Measurements from ENCODE around the gene MAP7. TPM values are rescaled to one million over a fixed set of nuclear protein-coding genes. Genes with fewer than 3 reads are reported as not detected.
"Not testable (repeated sequence)": the region's sequence is repeated elsewhere in the genome, so short reads cannot be mapped to it uniquely, and the experiment has no call there.

Gene MAP7
- polyA plus RNA-seq, 2 of the 4 experiments (the other 2 are of a cell fraction): 60.6 to 64.5 TPM

- H3K4me3 ChIP-seq; DNase-seq (ENCODE audit: low read depth in 1 of 2, low spot score in 1 of 2); H3K4me2 ChIP-seq; FAIRE-seq; ATAC-seq; H3K9me3 ChIP-seq; POLR2A ChIA-PET: not testable (repeated sequence)
- 95% methylated on average over 5 of the region's 5 CpGs for WGBS (ENCODE audit: missing lambda C conversion rate)
- H3K4me1 ChIP-seq: peaks cover 95% of the 10 kb centered on the region
- peak overlapping the region; percentile 81 to 96 for H3K27ac ChIP-seq
- peak; percentile 58 for TF ChIP-seq ZC3H11A (IDR thresholded peaks at IDR 0.05)
- CTCF ChIA-PET: interaction anchor here (0.8 kb wide), 1 partner anchor 99 kb away, joined by 3 read pairs; no protein-coding TSS in a partner anchor
Observed at GRCh38 chr6:136431306-136431705, 118.9 kb downstream of the MAP7 start.

- CTCF ChIA-PET: interaction anchor here (0.9 to 1.6 kb wide), 5 partner anchors 9 to 121 kb away, joined by 3 to 4 read pairs (median 4); partner anchors contain the start of gene MAP7
- FAIRE-seq: no peak
- peak overlapping the region; percentile 81 for H3K27ac ChIP-seq
- TF ChIP-seq USF2 (IDR thresholded peaks at IDR 0.05): no peak
- no peak for TF ChIP-seq TFCP2L1 (CRISPR knock-in tag; IDR thresholded peaks at IDR 0.05)
- TF ChIP-seq ATOH8 (CRISPR knock-in tag; IDR thresholded peaks at IDR 0.05; ENCODE audit: low read depth): no peak
- no peak for TF ChIP-seq BHLHE40 (IDR thresholded peaks at IDR 0.05; ENCODE audit: low read depth, low read length)
- TF ChIP-seq NFE2L2 (conservative IDR thresholded peaks at IDR 0.05; ENCODE audit: low read length): no peak
- no peak for TF ChIP-seq RAD21 (conservative IDR thresholded peaks at IDR 0.05 in 1 of 2, IDR thresholded peaks at IDR 0.05 in 1 of 2)
- no peak for TF ChIP-seq ZFP36 (IDR thresholded peaks at IDR 0.05; ENCODE audit: borderline replicate concordance, partially characterized antibody)
- TF ChIP-seq HDAC2 (IDR thresholded peaks at IDR 0.05): no peak
- TF ChIP-seq HOXB5 (CRISPR knock-in tag; IDR thresholded peaks at IDR 0.05): no peak
- TF ChIP-seq CBX2 (IDR thresholded peaks at IDR 0.05; ENCODE audit: borderline replicate concordance, low read depth): no peak
- peaks cover 95% of the 10 kb centered on the region for H3K4me1 ChIP-seq
- peak overlapping the region; percentile 15; the same call in 1 of the 3 replicates for H3K4me3 ChIP-seq
- DNase-seq (ENCODE audit: low read depth in 1 of 2, low spot score in 1 of 2): peak in 1 of 2 experiments; percentile 58
- no peaks in the 10 kb centered on the region for H3K9me3 ChIP-seq
- WGBS (ENCODE audit: missing lambda C conversion rate): under 1% methylated on average over 8 of the region's 8 CpGs
- peak; percentile 56 to 62; a peak in 4 of 6 replicates for ATAC-seq
- POLR2A ChIA-PET: no interaction called here
- H3K4me2 ChIP-seq: peak overlapping the region; percentile 85
Observed at GRCh38 chr6:136429264-136430065, 120.8 kb downstream of the MAP7 start.

GRCh38 chr6:136427378-136427717 lies 122.9 kb downstream of the MAP7 start:
- no peaks in the 10 kb centered on the region for H3K9me3 ChIP-seq
- peak overlapping the region; percentile 66 to 81; a peak in 5 of 6 replicates for H3K27ac ChIP-seq
- DNase-seq (ENCODE audit: low read depth in 1 of 2, low spot score in 1 of 2) (no peak), ATAC-seq (no peak), FAIRE-seq (no peak)
- H3K4me2 ChIP-seq: peak overlapping the region; percentile 50; the same call in 2 of the 3 replicates
- peaks cover 95% of the 10 kb centered on the region for H3K4me1 ChIP-seq
- no peak overlapping the region for H3K4me3 ChIP-seq
- ChIA-PET CTCF (interaction anchor here (1.9 kb wide), 1 partner anchor 120 kb away, joined by 4 read pairs; no protein-coding TSS in a partner anchor), POLR2A (no interaction called here)
- TF ChIP-seq ESRRA (IDR thresholded peaks at IDR 0.05; ENCODE audit: borderline replicate concordance, low read length): no peak
- no peak for TF ChIP-seq MAX (IDR thresholded peaks at IDR 0.05)
- TF ChIP-seq, protein P1, sequence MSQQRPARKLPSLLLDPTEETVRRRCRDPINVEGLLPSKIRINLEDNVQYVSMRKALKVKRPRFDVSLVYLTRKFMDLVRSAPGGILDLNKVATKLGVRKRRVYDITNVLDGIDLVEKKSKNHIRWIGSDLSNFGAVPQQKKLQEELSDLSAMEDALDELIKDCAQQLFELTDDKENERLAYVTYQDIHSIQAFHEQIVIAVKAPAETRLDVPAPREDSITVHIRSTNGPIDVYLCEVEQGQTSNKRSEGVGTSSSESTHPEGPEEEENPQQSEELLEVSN (IDR thresholded peaks at IDR 0.05; ENCODE audit: borderline replicate concordance, low read depth): no peak
- TF ChIP-seq, protein P2, sequence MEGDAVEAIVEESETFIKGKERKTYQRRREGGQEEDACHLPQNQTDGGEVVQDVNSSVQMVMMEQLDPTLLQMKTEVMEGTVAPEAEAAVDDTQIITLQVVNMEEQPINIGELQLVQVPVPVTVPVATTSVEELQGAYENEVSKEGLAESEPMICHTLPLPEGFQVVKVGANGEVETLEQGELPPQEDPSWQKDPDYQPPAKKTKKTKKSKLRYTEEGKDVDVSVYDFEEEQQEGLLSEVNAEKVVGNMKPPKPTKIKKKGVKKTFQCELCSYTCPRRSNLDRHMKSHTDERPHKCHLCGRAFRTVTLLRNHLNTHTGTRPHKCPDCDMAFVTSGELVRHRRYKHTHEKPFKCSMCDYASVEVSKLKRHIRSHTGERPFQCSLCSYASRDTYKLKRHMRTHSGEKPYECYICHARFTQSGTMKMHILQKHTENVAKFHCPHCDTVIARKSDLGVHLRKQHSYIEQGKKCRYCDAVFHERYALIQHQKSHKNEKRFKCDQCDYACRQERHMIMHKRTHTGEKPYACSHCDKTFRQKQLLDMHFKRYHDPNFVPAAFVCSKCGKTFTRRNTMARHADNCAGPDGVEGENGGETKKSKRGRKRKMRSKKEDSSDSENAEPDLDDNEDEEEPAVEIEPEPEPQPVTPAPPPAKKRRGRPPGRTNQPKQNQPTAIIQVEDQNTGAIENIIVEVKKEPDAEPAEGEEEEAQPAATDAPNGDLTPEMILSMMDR (IDR thresholded peaks at IDR 0.05): no peak
- no peak for TF ChIP-seq CHD4 (IDR thresholded peaks at IDR 0.05; ENCODE audit: borderline replicate concordance)
- TF ChIP-seq FOSL2 (IDR thresholded peaks at IDR 0.05): no peak
- no peak for TF ChIP-seq FOSL2 (CRISPR knock-in tag; IDR thresholded peaks at IDR 0.05)
- TF ChIP-seq ZSCAN20 (CRISPR knock-in tag; IDR thresholded peaks at IDR 0.05): no peak
- no peak for TF ChIP-seq SMC3 (IDR thresholded peaks at IDR 0.05)
- no peak for TF ChIP-seq CHD2 (IDR thresholded peaks at IDR 0.05; ENCODE audit: low read length, partially characterized antibody)
- no peak for TF ChIP-seq MYC (IDR thresholded peaks at IDR 0.05; ENCODE audit: borderline replicate concordance, low read length)
- no peak for TF ChIP-seq HES2 (IDR thresholded peaks at IDR 0.05)
- no peak for TF ChIP-seq EHMT2 (IDR thresholded peaks at IDR 0.05; ENCODE audit: low read depth)
- TF ChIP-seq PBX3 (IDR thresholded peaks at IDR 0.05): no peak
- TF ChIP-seq RNF2 (IDR thresholded peaks at IDR 0.05; ENCODE audit: borderline replicate concordance, low read depth): no peak
- no peak for TF ChIP-seq FOXS1 (CRISPR knock-in tag; IDR thresholded peaks at IDR 0.05)
- TF ChIP-seq CEBPB (IDR thresholded peaks at IDR 0.05): no peak
- no peak for TF ChIP-seq GATA3 (IDR thresholded peaks at IDR 0.05; ENCODE audit: borderline replicate concordance)
